ENCODE results near the gene YWHAE.
"Not testable (repeated sequence)": the region's sequence is repeated elsewhere in the genome, so short reads cannot be mapped to it uniquely, and the experiment has no call there.

YWHAE gene

DNA sequence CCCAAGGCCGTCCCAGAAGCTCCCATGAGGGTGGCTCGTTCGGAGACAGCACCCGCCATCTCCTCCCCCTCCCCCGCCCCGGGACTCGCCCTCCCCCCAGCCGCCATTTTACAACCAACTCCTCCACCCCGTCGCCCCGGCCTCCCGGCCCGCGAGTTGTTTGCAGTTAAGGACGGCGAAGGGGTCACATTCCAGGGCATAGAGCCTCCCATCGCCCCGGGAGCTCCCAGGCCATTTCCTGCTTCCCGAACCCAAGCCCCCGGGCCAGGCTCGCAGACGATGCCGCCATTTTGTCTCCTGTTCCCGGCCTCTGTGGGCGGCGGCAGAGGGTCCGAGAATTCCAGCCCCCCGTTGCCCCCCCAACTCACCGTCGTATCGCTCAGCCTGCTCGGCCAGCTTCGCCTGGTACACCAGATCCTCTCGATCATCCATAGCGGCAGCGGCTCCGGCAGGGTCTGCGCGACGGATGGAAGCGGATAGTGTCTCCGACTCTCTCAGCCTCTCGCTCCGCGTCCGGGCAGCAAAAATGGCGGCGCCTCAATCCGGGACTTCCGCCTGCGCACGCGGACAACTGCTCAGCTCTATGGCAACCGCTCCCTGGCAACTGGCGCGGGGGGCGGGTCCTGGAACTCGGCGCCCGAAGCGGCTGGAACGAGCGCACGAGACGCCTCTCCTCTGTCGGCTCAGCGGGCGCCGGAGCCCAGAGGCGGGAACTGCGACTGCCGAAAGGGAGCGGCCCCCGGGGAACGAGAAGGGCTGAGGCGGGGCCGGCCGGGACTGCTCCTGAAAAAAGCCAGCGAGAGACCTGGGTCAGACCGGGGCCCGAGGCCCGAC is at the start of gene YWHAE:
TSS of gene YWHAE (minus strand) at position 544 of the 834 bp plus-strand sequence. CDS start at position 432, 112 bp downstream.
- DNase-seq (ENCODE audit: low read depth in 2 of 2), result peak; percentile 95 to 98

DNA sequence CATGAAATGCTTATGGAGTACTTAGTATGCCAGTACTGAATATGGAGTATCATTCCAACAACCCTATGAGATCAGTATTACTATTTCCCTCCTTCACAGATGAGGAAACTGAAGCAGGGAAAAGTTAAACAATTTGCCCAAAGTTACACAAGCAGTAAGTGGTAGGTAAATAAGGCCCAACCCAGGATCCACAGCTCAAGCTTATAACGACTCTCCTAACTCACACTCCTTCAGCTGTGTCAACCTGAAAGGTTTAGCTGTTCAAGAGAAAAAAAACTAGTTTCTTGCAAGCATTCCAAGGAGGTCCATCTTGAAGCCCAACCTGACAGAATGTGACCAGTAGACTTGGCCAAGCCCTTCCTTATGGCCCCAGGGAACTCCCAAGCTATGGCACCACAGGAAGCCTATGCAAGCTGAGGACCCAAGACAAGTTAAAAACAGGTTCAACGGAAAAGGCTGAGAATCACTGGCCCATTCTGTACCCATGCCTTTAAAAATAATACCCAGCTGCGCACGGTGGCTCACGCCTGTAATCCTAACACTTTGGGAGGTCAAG is 49.5 kb upstream of the YWHAE start:
- DNase-seq (ENCODE audit: low read depth in 2 of 2), result no peak

GRCh38 chr17:1447052-1447451 is 47.0 kb upstream of the YWHAE start:
- no peak for DNase-seq (ENCODE audit: low read depth in 2 of 2)

- DNase-seq (ENCODE audit: low read depth in 2 of 2), result no peak
These were observed 46.2 kb upstream of the YWHAE start for GRCh38 chr17:1446201-1446600.

- not testable (repeated sequence) for DNase-seq (ENCODE audit: low read depth in 2 of 2)
These were observed 45.7 kb upstream of the YWHAE start for GRCh38 chr17:1445695-1446094.

DNA sequence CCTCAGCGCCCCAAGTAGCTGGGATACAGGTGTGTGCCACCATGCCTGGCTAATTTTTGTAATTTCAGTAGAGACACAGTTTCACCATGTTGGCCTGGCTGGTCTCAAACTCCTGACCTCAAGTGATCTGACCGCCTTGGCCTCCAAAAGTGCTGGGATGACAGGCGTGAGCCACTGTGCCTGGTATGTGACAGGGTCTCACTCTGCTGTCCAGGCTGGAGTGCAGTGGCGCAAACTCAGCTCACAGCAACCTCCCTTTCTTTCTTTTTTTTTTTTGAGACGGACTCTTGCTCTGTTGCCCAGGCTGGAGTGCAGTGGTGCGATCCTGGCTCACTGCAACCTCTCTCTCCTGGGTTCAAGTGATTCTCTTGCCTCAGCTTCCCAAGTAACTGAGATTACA is 42.7 kb upstream of the YWHAE start:
- DNase-seq (ENCODE audit: low read depth in 2 of 2), result not testable (repeated sequence)

DNA sequence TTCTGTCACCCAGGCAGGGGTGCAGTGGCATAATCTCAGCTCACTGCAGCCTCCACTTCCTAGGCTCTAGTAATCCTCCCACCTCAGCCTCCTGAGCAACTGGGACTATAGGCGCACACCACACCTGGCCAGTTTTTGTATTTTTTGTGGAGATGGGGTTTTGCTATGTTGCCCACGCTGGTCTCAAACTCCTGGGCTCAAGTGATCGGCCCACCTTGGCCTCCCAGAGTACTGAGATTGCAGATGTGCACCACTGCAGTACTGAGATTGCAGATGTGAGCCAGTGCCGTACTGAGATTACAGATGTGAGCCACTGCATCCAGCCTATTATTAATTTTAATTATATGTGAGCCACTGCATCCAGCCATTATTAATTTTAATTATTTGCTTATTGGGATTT is 42.2 kb upstream of the YWHAE start:
- no peak for DNase-seq (ENCODE audit: low read depth in 2 of 2)

GRCh38 chr17:1440921-1441320 is 40.9 kb upstream of the YWHAE start:
- DNase-seq (ENCODE audit: low read depth in 2 of 2), result no peak

- no peak for DNase-seq (ENCODE audit: low read depth in 2 of 2)
These were observed 38.6 kb upstream of the YWHAE start for GRCh38 chr17:1438593-1439083.

- DNase-seq (ENCODE audit: low read depth in 2 of 2), result no peak
These were observed 35.3 kb upstream of the YWHAE start for GRCh38 chr17:1435326-1435725.

DNA sequence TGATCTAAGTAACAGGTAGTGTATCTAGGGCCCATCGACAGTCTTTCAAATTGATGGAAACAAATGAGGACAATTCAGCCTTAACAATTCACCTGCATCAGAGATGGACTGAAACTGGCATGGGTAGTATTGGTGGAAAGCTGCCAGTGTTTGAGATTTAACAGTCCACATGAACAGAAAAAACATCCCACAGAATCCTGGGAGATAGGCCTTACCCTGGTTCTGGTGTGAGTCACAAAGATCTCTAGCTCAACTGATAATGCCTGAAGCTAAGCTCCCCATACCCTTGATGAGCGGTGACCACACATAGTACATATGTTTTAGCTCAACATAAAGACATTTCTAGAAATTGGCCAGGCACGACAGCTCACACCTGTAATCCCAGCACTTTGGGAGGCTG is 34.1 kb upstream of the YWHAE start:
- DNase-seq (ENCODE audit: low read depth in 2 of 2), result no peak

DNA sequence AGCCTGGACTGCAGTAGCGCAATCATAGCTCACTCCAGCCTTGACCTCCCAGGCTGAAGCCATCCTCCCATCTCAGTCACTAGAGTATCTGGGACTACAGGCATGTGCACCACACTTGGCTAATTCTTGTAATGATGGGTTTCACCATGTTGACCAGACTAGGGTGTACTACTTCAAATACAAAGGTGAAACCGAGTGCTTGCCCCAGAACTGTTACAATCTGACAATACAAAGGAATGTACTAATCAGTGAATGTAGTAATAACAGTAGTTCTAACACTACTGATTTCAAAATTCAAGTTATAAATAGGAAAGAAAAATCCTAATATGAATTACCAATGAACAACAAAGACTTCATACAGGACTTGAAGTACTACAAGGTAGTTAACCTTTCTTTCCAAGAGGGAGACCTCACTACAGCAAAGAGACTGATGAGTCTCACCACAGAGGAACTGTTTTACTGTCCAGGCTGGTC is 31.6 kb upstream of the YWHAE start:
- DNase-seq (ENCODE audit: low read depth in 2 of 2), result no peak

- DNase-seq (ENCODE audit: low read depth in 2 of 2), result no peak
These were observed 23.6 kb upstream of the YWHAE start for GRCh38 chr17:1423456-1424135.

- DNase-seq (ENCODE audit: low read depth in 2 of 2), result no peak
These were observed 22.9 kb upstream of the YWHAE start for GRCh38 chr17:1422885-1423284.

- DNase-seq (ENCODE audit: low read depth in 2 of 2), result no peak
These were observed 21.4 kb upstream of the YWHAE start for GRCh38 chr17:1421470-1421869.

DNA sequence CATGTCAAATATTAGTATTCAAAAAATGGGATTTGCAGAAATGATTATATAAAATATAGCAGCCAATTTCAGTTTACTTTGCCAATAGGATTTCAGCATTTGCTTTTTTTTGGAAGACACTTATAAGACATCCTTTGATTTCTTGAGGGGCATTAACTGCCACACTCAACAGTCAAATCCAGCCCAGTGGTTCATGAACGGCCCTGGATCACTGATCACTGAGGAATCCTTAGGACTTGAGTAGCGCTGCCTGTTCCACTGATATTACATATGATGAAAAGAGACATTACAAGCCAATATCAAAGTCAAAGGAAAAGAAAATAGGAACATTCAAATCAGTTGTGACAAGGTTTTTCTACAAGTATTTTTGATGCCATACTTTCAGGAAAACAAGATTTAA is 21.0 kb upstream of the YWHAE start:
- DNase-seq (ENCODE audit: low read depth in 2 of 2), result no peak

DNA sequence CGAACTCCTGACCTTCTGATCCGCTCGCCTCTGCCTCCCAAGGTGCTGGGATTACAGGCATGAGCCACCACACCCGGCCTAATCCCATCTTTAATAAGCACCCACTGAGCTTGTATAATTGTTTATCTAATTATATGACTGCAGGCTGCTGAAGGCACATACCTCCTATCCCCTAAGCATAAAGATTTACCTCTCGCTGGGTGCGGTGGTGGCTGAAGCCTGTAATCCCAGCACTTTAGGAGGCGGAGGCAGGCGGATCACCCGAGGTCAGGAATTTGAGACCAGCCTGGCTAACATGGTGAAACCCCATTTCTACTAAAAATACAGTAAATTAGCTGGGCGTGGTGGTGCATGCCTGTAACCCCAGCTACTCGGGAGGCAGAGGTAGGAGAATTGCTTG is 20.1 kb upstream of the YWHAE start:
- no peak for DNase-seq (ENCODE audit: low read depth in 2 of 2)

- DNase-seq (ENCODE audit: low read depth in 2 of 2), result not testable (repeated sequence)
These were observed 18.5 kb upstream of the YWHAE start for GRCh38 chr17:1418476-1418875.

- no peak for DNase-seq (ENCODE audit: low read depth in 2 of 2)
These were observed 16.4 kb upstream of the YWHAE start for GRCh38 chr17:1416414-1416813.

- DNase-seq (ENCODE audit: low read depth in 2 of 2), result no peak
These were observed 14.6 kb upstream of the YWHAE start for GRCh38 chr17:1414634-1415033.

DNA sequence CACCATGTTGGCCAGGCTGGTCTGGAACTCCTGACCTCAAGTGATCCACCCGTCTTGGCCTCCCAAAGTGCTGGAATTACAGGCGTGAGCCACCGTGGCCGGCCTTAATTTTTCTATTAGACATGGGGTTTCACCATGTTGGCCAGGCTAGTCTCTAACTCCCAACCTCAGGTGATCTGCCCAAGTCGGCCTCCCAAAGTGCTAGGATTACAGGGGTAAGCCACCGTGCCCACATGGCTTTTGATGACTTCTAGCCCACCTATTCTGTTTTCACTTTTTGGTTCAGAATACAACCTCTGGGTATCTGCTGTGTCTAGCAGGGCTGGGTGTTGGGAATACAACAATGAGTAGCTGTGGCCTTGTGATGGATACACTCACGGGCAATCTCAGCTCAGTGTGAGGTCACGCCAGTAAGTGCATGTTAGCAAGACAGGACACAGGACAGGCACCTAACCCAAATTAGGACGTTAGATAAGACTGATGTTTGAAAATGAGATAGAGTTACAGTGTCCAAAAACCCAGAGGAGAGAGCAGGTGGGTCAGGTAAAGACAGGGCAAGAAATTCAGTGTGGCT is 14.1 kb upstream of the YWHAE start:
- DNase-seq (ENCODE audit: low read depth in 2 of 2), result no peak

- DNase-seq (ENCODE audit: low read depth in 2 of 2), result no peak
These were observed 13.3 kb upstream of the YWHAE start for GRCh38 chr17:1413281-1413791.
